Measurements from ENCODE around the gene HACD4. TPM values are rescaled to one million over a fixed set of nuclear protein-coding genes. Genes with fewer than 3 reads are reported as not detected.
A peak's percentile ranks its signal among the peaks of the same experiment; 100 is the strongest.

HACD4 gene
- total RNA-seq, 2 donors from 2014 or later: 2.4 to 3.1 TPM

GRCh38 chr9:21031808-21032183, 356 bp upstream of the HACD4 start:
- no peaks in the 10 kb centered on the region for H3K27me3 ChIP-seq (replicated peaks; ENCODE audit: insufficient read depth)
- intact Hi-C loops (cut with DNase I): loop anchor here (2.0 to 5.0 kb wide), 2 partner anchors 41 to 51 kb away; no protein-coding TSS in a partner anchor
- no peaks in the 10 kb centered on the region for H3K9me3 ChIP-seq
- TF ChIP-seq, protein P1, sequence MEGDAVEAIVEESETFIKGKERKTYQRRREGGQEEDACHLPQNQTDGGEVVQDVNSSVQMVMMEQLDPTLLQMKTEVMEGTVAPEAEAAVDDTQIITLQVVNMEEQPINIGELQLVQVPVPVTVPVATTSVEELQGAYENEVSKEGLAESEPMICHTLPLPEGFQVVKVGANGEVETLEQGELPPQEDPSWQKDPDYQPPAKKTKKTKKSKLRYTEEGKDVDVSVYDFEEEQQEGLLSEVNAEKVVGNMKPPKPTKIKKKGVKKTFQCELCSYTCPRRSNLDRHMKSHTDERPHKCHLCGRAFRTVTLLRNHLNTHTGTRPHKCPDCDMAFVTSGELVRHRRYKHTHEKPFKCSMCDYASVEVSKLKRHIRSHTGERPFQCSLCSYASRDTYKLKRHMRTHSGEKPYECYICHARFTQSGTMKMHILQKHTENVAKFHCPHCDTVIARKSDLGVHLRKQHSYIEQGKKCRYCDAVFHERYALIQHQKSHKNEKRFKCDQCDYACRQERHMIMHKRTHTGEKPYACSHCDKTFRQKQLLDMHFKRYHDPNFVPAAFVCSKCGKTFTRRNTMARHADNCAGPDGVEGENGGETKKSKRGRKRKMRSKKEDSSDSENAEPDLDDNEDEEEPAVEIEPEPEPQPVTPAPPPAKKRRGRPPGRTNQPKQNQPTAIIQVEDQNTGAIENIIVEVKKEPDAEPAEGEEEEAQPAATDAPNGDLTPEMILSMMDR (IDR thresholded peaks at IDR 0.05): no peak
- no peak for TF ChIP-seq POLR2AphosphoS5 (IDR thresholded peaks at IDR 0.05)
- TF ChIP-seq POLR2A (IDR thresholded peaks at IDR 0.05): no peak
- DNase-seq (ENCODE audit: low spot score): no peak
- H3K27ac ChIP-seq: peak overlapping the region; percentile 66 to 72
- H3K4me1 ChIP-seq (replicated peaks): no peaks in the 10 kb centered on the region
- 74% methylated on average over 22 of the region's 22 CpGs for WGBS
- H3K36me3 ChIP-seq: no peaks in the 10 kb centered on the region
- H3K4me3 ChIP-seq: peak overlapping the region; percentile 44 to 49

- Histone ChIP-seq H3K4me1 (replicated peaks) (no peaks in the 10 kb centered on the region), H3K27ac (peak overlapping the region; percentile 66 to 72), H3K36me3 (no peaks in the 10 kb centered on the region), H3K9me3 (no peaks in the 10 kb centered on the region), H3K27me3 (replicated peaks; ENCODE audit: insufficient read depth) (no peaks in the 10 kb centered on the region), H3K4me3 (peak overlapping the region in 1 of 2 donors; percentile 49)
- intact Hi-C loops (cut with DNase I): loop anchor here (2.0 to 5.0 kb wide), 2 partner anchors 42 to 50 kb away; no protein-coding TSS in a partner anchor
- WGBS: 60% methylated on average over 5 of the region's 5 CpGs
- no peak for TF ChIP-seq POLR2A (IDR thresholded peaks at IDR 0.05)
- TF ChIP-seq POLR2AphosphoS5 (IDR thresholded peaks at IDR 0.05): no peak
- TF ChIP-seq, protein P1 (IDR thresholded peaks at IDR 0.05): no peak
- no peak for DNase-seq (ENCODE audit: low spot score)
These were observed 928 bp downstream of the HACD4 start for GRCh38 chr9:21030389-21031035.

- 69% methylated on average over 8 of the region's 8 CpGs for WGBS
- Histone ChIP-seq H3K27me3 (replicated peaks; ENCODE audit: insufficient read depth) (no peaks in the 10 kb centered on the region), H3K4me3 (no peak overlapping the region), H3K9me3 (no peaks in the 10 kb centered on the region), H3K27ac (no peak overlapping the region), H3K36me3 (no peaks in the 10 kb centered on the region), H3K4me1 (replicated peaks) (no peaks in the 10 kb centered on the region)
- TF ChIP-seq, protein P1 (IDR thresholded peaks at IDR 0.05): no peak
- no peak for TF ChIP-seq POLR2AphosphoS5 (IDR thresholded peaks at IDR 0.05)
- no peak for TF ChIP-seq POLR2A (IDR thresholded peaks at IDR 0.05)
- intact Hi-C loops (cut with DNase I): loop anchor here (2.0 to 5.0 kb wide), 2 partner anchors 43 to 49 kb away; no protein-coding TSS in a partner anchor
- no peak for DNase-seq (ENCODE audit: low spot score)
These were observed 1.8 kb downstream of the HACD4 start for GRCh38 chr9:21029661-21030060.

DNA sequence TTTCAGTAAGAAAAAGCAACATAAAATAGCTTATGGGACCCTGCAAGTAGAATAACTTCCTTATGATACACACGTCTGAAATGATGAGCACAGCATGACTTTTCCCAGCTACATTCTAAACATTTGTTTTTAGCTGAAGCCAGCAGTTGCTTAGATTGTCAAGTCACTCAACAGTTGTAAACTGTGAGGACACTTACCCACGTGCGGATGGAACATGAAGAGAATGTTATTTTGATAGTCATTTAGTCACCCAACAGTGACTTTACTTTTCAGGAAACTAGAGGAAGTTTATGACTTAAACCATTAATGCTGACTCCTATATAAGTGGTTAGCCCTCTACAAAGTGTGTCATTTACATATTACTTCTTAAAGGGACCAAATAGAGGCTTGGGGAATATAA, 3.0 kb downstream of the HACD4 start:
- WGBS: 37% methylated on average over 3 of the region's 3 CpGs
- TF ChIP-seq POLR2AphosphoS5 (IDR thresholded peaks at IDR 0.05) (no peak), POLR2A (IDR thresholded peaks at IDR 0.05) (no peak)
- TF ChIP-seq, protein P1 (IDR thresholded peaks at IDR 0.05): no peak
- no peaks in the 10 kb centered on the region for H3K27me3 ChIP-seq (replicated peaks; ENCODE audit: insufficient read depth)
- no peak overlapping the region for H3K27ac ChIP-seq
- H3K4me3 ChIP-seq: no peak overlapping the region
- H3K4me1 ChIP-seq (replicated peaks): no peaks in the 10 kb centered on the region
- no peak for DNase-seq (ENCODE audit: low spot score)
- no peaks in the 10 kb centered on the region for H3K9me3 ChIP-seq
- intact Hi-C loops (cut with DNase I): no loop called here
- no peaks in the 10 kb centered on the region for H3K36me3 ChIP-seq

- no peak for DNase-seq (ENCODE audit: low spot score)
- H3K4me1 ChIP-seq (replicated peaks): no peaks in the 10 kb centered on the region
- H3K36me3 ChIP-seq: no peaks in the 10 kb centered on the region
- H3K9me3 ChIP-seq: no peaks in the 10 kb centered on the region
- H3K27ac ChIP-seq: no peak overlapping the region
- TF ChIP-seq POLR2A (IDR thresholded peaks at IDR 0.05) (no peak), POLR2AphosphoS5 (IDR thresholded peaks at IDR 0.05) (no peak)
- TF ChIP-seq, protein P1 (IDR thresholded peaks at IDR 0.05): no peak
- H3K4me3 ChIP-seq: no peak overlapping the region
- no peaks in the 10 kb centered on the region for H3K27me3 ChIP-seq (replicated peaks; ENCODE audit: insufficient read depth)
- WGBS: 72% methylated on average over 4 of the region's 4 CpGs
- intact Hi-C loops (cut with DNase I): no loop called here
These were observed 4.1 kb downstream of the HACD4 start for GRCh38 chr9:21027295-21027694.
